Measurements from ENCODE around the gene TMOD1. TPM values are rescaled to one million over a fixed set of nuclear protein-coding genes. Genes with fewer than 3 reads are reported as not detected.

The TMOD1 gene
- total RNA-seq, 2 donors from 2014 or later = 1.0 to 4.9 TPM

DNA sequence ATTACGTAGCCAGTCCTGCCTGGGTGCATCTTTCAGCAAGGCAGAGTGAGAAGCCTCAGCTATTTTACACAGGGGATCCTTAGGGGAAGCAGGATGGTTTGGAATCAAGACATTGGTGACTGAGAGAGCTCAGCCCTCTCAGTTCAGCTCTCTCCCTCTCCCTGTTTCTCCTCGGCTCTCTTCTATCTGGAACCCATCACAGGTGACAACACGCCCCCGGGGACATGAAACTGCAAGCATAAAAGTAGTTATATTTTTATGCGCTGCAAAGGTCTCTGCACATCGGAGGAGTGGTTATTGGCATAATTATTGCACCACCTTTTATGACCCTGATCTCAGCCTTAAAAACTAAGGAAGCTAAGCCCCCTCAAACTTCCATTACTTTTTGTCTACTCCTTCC is 14.2 kb downstream of the TMOD1 start:
- DNase-seq = no peak
- Histone ChIP-seq H3K4me1 (peaks cover 3% of the 10 kb centered on the region), H3K36me3 (no peaks in the 10 kb centered on the region), H3K27ac (no peak overlapping the region), H3K9ac (ENCODE audit: low read depth in 2 of 2, low read length in 2 of 2) (no peak overlapping the region), H3K9me3 (no peaks in the 10 kb centered on the region), H3K27me3 (no peaks in the 10 kb centered on the region), H3K4me3 (no peak overlapping the region)
- TF ChIP-seq CTCF (IDR thresholded peaks at IDR 0.05) = no peak
- intact Hi-C loops (cut with DNase I) = no loop called here

DNA sequence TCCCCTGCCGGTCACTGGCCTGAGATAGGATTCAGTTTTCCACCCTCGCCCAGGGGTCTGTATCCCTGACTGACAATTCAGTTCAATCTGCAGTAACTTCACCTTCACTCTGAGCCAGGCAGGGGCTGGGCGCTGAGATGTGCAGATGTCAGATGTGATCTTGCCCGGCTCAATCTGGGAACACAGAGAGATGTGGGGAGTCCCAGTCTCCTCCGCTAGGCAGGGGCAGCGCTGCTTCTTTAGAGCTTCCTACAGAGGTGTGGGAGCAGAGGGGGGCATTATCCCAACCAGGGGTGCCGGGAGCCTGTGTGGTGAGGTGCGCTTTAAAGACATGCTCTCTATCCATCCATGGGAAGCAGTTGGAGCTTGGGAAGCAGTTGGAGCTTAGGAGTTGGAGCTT is 14.6 kb downstream of the TMOD1 start:
- Histone ChIP-seq H3K27me3 (no peaks in the 10 kb centered on the region), H3K36me3 (no peaks in the 10 kb centered on the region), H3K4me1 (peaks cover 3% of the 10 kb centered on the region), H3K9me3 (no peaks in the 10 kb centered on the region), H3K4me3 (no peak overlapping the region), H3K9ac (ENCODE audit: low read depth in 2 of 2, low read length in 2 of 2) (no peak overlapping the region), H3K27ac (no peak overlapping the region)
- intact Hi-C loops (cut with DNase I) = no loop called here
- no peak for DNase-seq
- no peak for TF ChIP-seq CTCF (IDR thresholded peaks at IDR 0.05)

DNA sequence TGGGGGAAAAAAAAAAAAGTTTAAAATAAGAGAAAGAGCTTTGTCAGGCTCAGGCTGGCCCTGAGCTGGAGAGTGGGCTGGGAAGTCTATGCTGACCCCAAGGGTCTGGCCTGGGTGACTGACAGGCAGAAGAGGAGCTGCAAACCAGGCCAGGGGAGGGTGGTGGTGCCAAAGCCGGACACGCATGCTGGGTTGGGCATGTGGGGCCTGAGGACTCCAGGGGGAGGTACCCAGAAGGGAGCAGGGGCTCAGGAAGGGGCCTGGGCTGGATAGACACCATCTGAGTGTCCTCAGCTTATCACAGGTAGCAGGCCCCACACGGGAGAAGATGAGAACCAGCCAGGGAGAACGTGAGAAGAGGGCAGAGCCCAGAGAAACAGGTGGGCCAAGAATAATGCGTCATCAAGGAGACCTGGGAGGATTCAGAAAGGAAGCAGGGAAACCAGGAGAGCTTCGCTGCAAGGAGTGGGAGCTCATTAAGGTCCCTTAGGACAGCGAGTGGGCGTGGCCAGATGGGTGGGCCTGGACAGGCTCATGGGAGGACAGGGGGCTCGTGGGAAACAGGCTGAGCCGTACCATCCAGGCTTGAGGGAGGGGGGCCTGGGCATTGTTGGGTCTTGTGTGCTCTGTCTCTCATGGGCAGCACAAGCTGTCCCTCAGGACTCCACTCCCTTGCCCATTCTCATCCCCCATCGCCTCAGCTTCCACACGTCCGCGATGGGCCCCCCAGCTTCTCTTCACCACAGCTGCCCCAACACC is 16.0 kb downstream of the TMOD1 start:
- Histone ChIP-seq H3K4me1 (peaks cover 3% of the 10 kb centered on the region), H3K4me3 (no peak overlapping the region), H3K27ac (no peak overlapping the region), H3K9me3 (no peaks in the 10 kb centered on the region), H3K27me3 (no peaks in the 10 kb centered on the region), H3K9ac (ENCODE audit: low read depth in 2 of 2, low read length in 2 of 2) (no peak overlapping the region), H3K36me3 (no peaks in the 10 kb centered on the region)
- intact Hi-C loops (cut with DNase I) = no loop called here
- no peak for TF ChIP-seq CTCF (IDR thresholded peaks at IDR 0.05)
- DNase-seq = no peak

- Histone ChIP-seq H3K4me3 (no peak overlapping the region), H3K4me1 (peaks cover 3% of the 10 kb centered on the region)
These were observed 16.9 kb downstream of the TMOD1 start for GRCh38 chr9:97518166-97518908.

GRCh38 chr9:97518909-97519307 is 17.4 kb downstream of the TMOD1 start:
- Histone ChIP-seq H3K4me3 (no peak overlapping the region), H3K27ac (peak overlapping the region; percentile 21), H3K4me1 (peaks cover 3% of the 10 kb centered on the region), H3K9me3 (no peaks in the 10 kb centered on the region), H3K9ac (ENCODE audit: low read depth in 2 of 2, low read length in 2 of 2) (no peak overlapping the region), H3K36me3 (no peaks in the 10 kb centered on the region), H3K27me3 (no peaks in the 10 kb centered on the region)
- DNase-seq = peak; percentile 61
- no peak for TF ChIP-seq CTCF (IDR thresholded peaks at IDR 0.05)
- intact Hi-C loops (cut with DNase I) = no loop called here

More at GRCh38 chr9:97518166-97518908, 16.9 kb downstream of the TMOD1 start:
- H3K9ac ChIP-seq (ENCODE audit: low read depth in 2 of 2, low read length in 2 of 2) = no peak overlapping the region
- no peaks in the 10 kb centered on the region for H3K36me3 ChIP-seq
- TF ChIP-seq CTCF (IDR thresholded peaks at IDR 0.05) = no peak
- H3K27me3 ChIP-seq = no peaks in the 10 kb centered on the region
- DNase-seq = no peak
- intact Hi-C loops (cut with DNase I) = no loop called here
- H3K9me3 ChIP-seq = no peaks in the 10 kb centered on the region
- H3K27ac ChIP-seq = peak overlapping the region; percentile 21
